ENCODE data around the gene SLC9B1.

The SLC9B1 gene

DNA sequence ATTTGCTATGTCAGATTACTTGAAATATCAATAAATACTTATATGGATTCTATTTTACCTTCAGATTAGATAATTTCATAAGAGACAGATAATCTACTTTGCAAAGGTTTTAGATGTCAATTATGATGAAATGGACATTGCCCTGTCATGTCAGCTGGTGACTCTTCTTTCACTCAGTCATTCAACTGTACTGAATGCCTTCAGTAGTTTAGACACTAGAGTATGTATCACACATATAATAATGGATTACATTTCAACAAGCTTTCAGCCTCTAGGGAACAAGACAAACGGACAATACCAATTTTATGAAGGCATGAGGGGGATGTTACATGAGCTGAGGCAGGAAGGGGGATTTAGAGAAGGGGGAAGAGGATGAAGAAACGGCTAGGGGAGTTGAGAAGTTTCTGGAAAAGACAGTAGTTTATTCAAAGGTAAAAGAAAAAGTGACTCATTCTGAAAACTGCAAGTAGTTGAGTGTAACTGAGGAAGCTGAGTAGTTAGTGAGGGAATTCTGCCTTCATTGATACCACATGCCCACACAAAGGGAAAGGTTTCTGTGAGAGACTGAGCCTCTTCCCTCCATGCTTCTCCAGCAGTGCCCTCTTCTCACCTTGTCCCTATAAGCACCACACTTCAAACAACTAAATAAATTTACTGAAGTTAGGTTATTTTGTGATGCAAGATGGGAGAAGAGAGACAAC is 31.4 kb upstream of the SLC9B1 start:
- TF ChIP-seq, protein P1, sequence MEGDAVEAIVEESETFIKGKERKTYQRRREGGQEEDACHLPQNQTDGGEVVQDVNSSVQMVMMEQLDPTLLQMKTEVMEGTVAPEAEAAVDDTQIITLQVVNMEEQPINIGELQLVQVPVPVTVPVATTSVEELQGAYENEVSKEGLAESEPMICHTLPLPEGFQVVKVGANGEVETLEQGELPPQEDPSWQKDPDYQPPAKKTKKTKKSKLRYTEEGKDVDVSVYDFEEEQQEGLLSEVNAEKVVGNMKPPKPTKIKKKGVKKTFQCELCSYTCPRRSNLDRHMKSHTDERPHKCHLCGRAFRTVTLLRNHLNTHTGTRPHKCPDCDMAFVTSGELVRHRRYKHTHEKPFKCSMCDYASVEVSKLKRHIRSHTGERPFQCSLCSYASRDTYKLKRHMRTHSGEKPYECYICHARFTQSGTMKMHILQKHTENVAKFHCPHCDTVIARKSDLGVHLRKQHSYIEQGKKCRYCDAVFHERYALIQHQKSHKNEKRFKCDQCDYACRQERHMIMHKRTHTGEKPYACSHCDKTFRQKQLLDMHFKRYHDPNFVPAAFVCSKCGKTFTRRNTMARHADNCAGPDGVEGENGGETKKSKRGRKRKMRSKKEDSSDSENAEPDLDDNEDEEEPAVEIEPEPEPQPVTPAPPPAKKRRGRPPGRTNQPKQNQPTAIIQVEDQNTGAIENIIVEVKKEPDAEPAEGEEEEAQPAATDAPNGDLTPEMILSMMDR (IDR thresholded peaks at IDR 0.05; ENCODE audit: low read depth, low read length), result no peak

DNA sequence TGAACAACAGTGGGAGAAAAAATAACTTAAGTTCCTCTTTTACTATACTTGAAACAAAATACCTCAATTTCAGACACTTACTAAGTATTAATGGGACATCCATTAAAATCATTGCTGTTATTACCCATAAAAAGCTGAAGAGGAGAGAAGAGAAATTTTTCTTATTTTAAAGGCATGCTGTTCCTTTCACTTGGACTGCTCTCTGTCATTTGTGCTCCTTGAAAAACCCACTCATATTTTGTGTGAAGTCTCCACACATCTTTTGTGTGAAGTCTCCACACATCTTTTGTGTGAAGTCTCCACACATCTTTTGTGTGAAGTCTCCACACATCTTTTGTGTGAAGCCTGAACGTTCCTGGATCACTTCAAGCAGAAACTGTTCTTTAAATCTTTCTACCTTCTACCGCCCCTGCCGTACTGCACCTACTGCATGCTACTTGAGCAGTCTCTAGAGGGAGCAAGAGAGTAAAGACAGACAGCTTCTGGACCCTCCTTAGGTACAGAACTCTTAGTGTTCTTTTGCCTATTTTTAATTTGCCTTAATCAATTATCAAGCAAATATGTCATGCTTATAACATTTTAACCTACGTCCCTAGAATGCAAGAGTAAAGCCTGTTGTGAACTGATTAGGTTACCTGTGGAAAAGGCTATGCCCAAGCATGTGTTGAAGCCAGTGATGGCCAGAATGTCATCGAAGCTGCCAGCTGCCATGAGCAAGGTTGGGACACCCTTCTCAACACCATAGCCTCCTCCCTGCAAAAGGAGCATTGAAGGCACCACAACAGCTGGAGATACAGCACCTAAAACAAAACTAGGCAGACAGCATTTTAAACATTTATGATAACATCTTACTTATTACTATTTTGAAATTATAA is 27.1 kb upstream of the SLC9B1 start:
- TF ChIP-seq, protein P1 (IDR thresholded peaks at IDR 0.05; ENCODE audit: low read depth, low read length), result peak; percentile 66
- no peak overlapping the region for H3K4me3 ChIP-seq (ENCODE audit: low read depth, low read length)

More for the DNA sequence above, 31.4 kb upstream of the SLC9B1 start:
- no peak overlapping the region for H3K4me3 ChIP-seq (ENCODE audit: low read depth, low read length)

DNA sequence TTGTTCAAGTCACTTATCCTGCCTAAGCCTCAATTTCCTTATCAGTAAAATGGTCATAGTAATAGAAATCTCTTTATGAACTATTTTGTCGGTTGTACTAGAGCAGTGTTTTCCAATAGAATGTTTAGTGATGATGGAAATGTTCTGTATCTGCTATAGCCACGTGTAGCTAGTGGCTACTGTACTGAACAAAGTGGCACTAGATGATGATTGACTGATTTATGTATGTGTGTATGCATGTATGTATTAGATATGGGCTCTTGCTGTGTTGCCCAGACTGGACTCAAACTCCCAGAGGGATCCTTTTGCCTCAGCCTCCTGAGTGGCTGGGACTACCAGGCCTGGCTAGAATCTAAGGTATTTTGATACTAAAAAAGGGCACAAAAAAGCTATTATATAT is 24.7 kb upstream of the SLC9B1 start:
- TF ChIP-seq, protein P1 (IDR thresholded peaks at IDR 0.05; ENCODE audit: low read depth, low read length), result no peak
- H3K4me3 ChIP-seq (ENCODE audit: low read depth, low read length), result no peak overlapping the region

DNA sequence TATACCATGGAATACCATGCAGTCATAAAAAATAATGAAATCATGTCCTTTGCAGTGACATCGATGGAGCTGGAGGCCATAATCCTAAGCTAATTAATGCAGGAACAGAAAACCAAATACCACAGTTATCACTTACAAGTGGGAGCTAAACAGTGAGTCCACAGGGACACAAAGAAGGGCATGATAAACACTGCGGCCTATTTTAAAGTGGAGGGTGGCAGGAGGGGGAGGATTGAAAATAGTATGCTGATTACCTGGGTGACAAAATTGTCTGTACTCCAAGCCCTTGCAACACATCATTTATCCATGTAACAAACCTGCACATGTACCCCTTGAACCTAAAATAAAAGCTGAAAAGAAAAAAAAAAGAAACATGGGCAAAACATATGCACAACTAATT is 16.7 kb upstream of the SLC9B1 start:
- no peak overlapping the region for H3K4me3 ChIP-seq (ENCODE audit: low read depth, low read length)
- TF ChIP-seq, protein P1 (IDR thresholded peaks at IDR 0.05; ENCODE audit: low read depth, low read length), result no peak

DNA sequence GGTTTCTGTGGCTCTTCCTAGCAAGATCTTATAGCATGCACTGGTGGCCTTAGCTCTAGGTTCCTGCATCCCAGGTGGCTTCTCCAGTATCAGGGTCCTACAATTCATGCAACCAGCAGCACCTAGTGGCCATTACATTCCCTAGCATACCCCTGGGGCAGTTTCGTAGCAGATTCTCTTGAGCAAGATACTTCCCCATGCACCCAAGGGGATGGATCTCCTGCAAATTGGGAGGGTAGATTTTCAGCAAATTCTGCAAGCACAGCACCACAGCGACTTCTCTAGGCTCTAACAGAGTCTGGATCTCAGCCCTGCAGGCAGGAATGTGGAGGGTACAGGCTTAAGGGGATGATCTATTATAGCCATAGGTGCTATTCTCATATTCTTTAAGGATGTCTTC is 13.1 kb upstream of the SLC9B1 start:
- H3K4me3 ChIP-seq (ENCODE audit: low read depth, low read length), result no peak overlapping the region
- TF ChIP-seq, protein P1 (IDR thresholded peaks at IDR 0.05; ENCODE audit: low read depth, low read length), result peak; percentile 57

DNA sequence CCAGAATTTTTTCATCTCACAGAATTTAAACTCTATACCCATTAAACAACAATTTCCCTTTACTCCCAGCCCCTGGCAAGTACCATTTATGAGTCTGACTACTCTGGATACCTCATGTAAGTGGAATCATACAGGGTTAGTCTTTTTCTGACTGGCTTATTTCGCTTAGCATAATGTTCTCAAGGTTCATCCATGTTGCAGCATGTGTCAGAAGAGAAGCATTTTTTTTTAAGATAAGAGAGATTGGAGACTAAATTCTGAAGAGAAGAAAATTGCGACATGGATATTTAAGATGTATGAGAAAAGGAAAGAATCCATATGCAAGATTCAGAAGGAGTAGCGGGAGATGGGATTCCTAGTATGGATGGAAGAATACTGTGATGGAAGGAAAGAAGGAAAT is 11.3 kb upstream of the SLC9B1 start:
- TF ChIP-seq, protein P1 (IDR thresholded peaks at IDR 0.05; ENCODE audit: low read depth, low read length), result no peak
- no peak overlapping the region for H3K4me3 ChIP-seq (ENCODE audit: low read depth, low read length)

DNA sequence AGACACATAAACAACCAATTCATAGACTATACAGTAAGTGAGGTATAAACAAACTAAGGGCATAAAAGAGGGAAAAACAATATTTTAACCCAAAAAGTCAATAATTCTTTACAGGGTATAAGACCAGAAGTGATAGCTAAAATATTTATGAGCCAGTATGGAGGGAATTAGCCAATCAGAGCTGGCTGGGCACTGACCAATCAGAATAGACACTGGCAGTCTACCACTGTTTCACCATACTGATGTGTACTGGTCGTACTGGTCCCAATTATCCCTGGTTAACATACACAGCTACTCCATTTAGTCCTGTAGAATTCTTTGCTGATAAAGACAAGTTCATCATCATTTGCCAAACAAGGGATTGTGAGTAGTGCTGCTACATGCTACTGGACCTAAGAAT is 9.8 kb upstream of the SLC9B1 start:
- no peak overlapping the region for H3K4me3 ChIP-seq (ENCODE audit: low read depth, low read length)
- TF ChIP-seq, protein P1 (IDR thresholded peaks at IDR 0.05; ENCODE audit: low read depth, low read length), result no peak

Data from WI38 (cell line).